ENCODE measurements around the gene ZNF215. TPM values are rescaled to one million over a fixed set of nuclear protein-coding genes. Genes with fewer than 3 reads are reported as not detected.
A peak's percentile ranks its signal among the peaks of the same experiment; 100 is the strongest.

ZNF215 gene
- total RNA-seq, 4 donors from 2014 or later: 0.36 to 2.8 (median 0.51) TPM; not detected in 1

DNA sequence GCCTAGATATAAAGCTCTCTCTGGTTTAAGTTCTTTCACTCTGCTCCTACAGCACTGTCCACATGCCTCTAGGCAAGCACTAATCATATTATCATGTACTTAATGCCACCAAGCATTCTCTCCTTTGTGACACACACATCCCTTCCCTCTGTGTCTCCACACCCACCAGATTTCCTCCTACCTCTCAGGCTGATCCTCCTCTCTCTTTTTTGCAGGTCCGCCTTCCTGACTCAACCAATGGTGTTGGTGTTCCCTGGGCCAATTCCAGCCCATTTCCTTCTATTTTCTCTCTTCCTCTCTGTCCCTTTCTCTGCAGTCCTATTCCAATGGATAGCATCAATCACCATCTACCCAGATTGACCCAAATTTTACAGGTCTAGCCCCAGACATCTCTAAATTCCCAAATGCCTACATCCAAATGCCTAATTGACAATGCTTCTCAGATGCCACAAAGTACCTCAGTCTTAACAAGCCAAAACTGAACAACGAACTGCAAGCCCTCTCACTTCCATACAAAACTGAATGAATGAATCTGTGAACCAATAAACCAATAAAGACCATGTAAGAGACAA is 504 bp upstream of the ZNF215 start:
- TF ChIP-seq POLR2A (IDR thresholded peaks at IDR 0.05): no peak
- TF ChIP-seq, protein P1, sequence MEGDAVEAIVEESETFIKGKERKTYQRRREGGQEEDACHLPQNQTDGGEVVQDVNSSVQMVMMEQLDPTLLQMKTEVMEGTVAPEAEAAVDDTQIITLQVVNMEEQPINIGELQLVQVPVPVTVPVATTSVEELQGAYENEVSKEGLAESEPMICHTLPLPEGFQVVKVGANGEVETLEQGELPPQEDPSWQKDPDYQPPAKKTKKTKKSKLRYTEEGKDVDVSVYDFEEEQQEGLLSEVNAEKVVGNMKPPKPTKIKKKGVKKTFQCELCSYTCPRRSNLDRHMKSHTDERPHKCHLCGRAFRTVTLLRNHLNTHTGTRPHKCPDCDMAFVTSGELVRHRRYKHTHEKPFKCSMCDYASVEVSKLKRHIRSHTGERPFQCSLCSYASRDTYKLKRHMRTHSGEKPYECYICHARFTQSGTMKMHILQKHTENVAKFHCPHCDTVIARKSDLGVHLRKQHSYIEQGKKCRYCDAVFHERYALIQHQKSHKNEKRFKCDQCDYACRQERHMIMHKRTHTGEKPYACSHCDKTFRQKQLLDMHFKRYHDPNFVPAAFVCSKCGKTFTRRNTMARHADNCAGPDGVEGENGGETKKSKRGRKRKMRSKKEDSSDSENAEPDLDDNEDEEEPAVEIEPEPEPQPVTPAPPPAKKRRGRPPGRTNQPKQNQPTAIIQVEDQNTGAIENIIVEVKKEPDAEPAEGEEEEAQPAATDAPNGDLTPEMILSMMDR (IDR thresholded peaks at IDR 0.05): no peak
- H3K4me3 ChIP-seq (ENCODE audit: low read depth, poor library complexity, severe bottlenecking): no peak overlapping the region
- DNase-seq (ENCODE audit: low spot score in 2 of 2): no peak
- intact Hi-C loops (cut with DNase I; ENCODE audit: low total_unique reads): no loop called here
- 38 to 53% methylated on average over 2 of the region's 2 CpGs for WGBS, 2 donors

GRCh38 chr11:6927030-6927617 is 898 bp downstream of the ZNF215 start:
- 10 to 11% methylated on average over 11 of the region's 11 CpGs for WGBS, 2 donors
- no peak for TF ChIP-seq POLR2A (IDR thresholded peaks at IDR 0.05)
- TF ChIP-seq, protein P1 (IDR thresholded peaks at IDR 0.05): no peak
- peak overlapping the region; percentile 50 for H3K4me3 ChIP-seq (ENCODE audit: low read depth, poor library complexity, severe bottlenecking)
- no peak for DNase-seq (ENCODE audit: low spot score in 2 of 2)
- intact Hi-C loops (cut with DNase I; ENCODE audit: low total_unique reads): no loop called here

- intact Hi-C loops (cut with DNase I; ENCODE audit: low total_unique reads): no loop called here
- 66% methylated on average over 4 of the region's 4 CpGs for WGBS, 2 donors
- no peak for DNase-seq (ENCODE audit: low spot score in 2 of 2)
- TF ChIP-seq, protein P1 (IDR thresholded peaks at IDR 0.05): no peak
- TF ChIP-seq POLR2A (IDR thresholded peaks at IDR 0.05): no peak
- no peak overlapping the region for H3K4me3 ChIP-seq (ENCODE audit: low read depth, poor library complexity, severe bottlenecking)
These were observed 2.7 kb downstream of the ZNF215 start for GRCh38 chr11:6928916-6929315.

- intact Hi-C loops (cut with DNase I; ENCODE audit: low total_unique reads): no loop called here
- WGBS, 2 donors: 75 to 76% methylated on average over 3 of the region's 3 CpGs
- no peak overlapping the region for H3K4me3 ChIP-seq (ENCODE audit: low read depth, poor library complexity, severe bottlenecking)
- no peak for DNase-seq (ENCODE audit: low spot score in 2 of 2)
- TF ChIP-seq, protein P1 (IDR thresholded peaks at IDR 0.05): no peak
- no peak for TF ChIP-seq POLR2A (IDR thresholded peaks at IDR 0.05)
These were observed 5.0 kb downstream of the ZNF215 start for GRCh38 chr11:6931146-6931713.

GRCh38 chr11:6932145-6932544 is 5.9 kb downstream of the ZNF215 start:
- TF ChIP-seq, protein P1 (IDR thresholded peaks at IDR 0.05): no peak
- no peak for TF ChIP-seq POLR2A (IDR thresholded peaks at IDR 0.05)
- intact Hi-C loops (cut with DNase I; ENCODE audit: low total_unique reads): no loop called here
- WGBS, 2 donors: 61 to 75% methylated on average over 7 of the region's 7 CpGs
- DNase-seq (ENCODE audit: low spot score in 2 of 2): no peak
- no peak overlapping the region for H3K4me3 ChIP-seq (ENCODE audit: low read depth, poor library complexity, severe bottlenecking)

Data from lower leg skin (tissue), 4 donors.